Omental fat pad (tissue), 4 donors: ENCODE data around the gene UVRAG. TPM values are rescaled to one million over a fixed set of nuclear protein-coding genes. Genes with fewer than 3 reads are reported as not detected.
"Not testable (repeated sequence)": the region's sequence is repeated elsewhere in the genome, so short reads cannot be mapped to it uniquely, and the experiment has no call there.

Experiments used
- ATAC-seq: fragments of 150-250 bp; one replicate; pipeline ENCODE4 v1.9.1; 2016; ENCODE audit warnings: mild to moderate bottlenecking, moderate library complexity; ENCODE audit not compliant: low FRiP score
- DNase-seq: peaks from one replicate; pipeline ENCODE4 v3.0.0-alpha.2; 2019; ENCODE audit warnings: low spot score
- total RNA-seq, 4 donors: library from RNA; depleted of rRNA; stranded (reverse); fragments of >200 nt; gene quantifications; one replicate each; pipeline ENCODE4 v1.1.0, GENCODE V29; 2016
- TF ChIP-seq, protein P1 (sequence below), 3 donors: fragments of 450-650 bp; IDR thresholded peaks; one replicate each; pipeline ENCODE4 v1.5.1; 2016 to 2017; ENCODE audit warnings: antibody characterized with exemption in 3 of 3, mild to moderate bottlenecking in 3 of 3, moderate library complexity in 2 of 3

The UVRAG gene
- total RNA-seq, 4 donors from 2014 or later: 39.6 to 72.9 (median 61.5) TPM

DNA sequence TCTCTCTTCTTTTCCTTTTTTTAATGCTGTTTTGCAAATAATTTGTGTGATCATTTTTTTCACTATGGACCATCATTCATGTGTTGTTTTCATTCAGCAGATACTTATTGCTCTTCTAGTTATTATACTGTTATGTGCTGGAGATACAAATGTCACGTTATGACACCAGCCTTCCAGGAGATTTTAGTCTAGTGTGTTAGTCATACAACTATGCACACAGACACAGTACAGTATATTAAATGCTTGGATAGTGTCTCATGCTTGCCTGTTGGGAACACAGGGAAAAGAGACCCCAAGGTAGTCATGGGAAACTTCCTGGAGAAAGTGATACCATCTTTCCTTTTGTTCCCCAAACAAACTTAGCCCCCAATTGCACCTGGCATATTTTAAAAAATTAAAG, 116.1 kb downstream of the UVRAG start:
- ATAC-seq (no peak), DNase-seq (no peak)
- TF ChIP-seq, protein P1, sequence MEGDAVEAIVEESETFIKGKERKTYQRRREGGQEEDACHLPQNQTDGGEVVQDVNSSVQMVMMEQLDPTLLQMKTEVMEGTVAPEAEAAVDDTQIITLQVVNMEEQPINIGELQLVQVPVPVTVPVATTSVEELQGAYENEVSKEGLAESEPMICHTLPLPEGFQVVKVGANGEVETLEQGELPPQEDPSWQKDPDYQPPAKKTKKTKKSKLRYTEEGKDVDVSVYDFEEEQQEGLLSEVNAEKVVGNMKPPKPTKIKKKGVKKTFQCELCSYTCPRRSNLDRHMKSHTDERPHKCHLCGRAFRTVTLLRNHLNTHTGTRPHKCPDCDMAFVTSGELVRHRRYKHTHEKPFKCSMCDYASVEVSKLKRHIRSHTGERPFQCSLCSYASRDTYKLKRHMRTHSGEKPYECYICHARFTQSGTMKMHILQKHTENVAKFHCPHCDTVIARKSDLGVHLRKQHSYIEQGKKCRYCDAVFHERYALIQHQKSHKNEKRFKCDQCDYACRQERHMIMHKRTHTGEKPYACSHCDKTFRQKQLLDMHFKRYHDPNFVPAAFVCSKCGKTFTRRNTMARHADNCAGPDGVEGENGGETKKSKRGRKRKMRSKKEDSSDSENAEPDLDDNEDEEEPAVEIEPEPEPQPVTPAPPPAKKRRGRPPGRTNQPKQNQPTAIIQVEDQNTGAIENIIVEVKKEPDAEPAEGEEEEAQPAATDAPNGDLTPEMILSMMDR (IDR thresholded peaks at IDR 0.05): no peak

DNA sequence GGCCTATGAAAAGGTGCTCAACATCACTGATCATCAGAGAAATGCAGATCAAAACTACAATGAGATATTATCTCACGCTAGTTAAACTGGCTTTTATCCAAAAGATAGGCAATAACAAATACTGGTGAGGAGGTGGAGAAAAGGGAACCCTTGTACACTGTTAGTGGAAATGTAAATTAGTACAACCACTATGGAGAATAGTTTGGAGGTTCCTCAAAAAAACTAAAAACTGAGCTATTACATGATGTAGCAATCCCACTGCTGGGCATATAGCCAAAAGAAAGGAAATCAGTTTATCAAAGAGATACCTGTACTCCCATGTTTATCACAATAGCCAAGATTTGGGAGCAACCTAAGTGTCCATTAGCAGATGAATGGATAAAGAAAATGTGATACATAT, 118.7 kb downstream of the UVRAG start:
- DNase-seq, ATAC-seq: not testable (repeated sequence)

DNA sequence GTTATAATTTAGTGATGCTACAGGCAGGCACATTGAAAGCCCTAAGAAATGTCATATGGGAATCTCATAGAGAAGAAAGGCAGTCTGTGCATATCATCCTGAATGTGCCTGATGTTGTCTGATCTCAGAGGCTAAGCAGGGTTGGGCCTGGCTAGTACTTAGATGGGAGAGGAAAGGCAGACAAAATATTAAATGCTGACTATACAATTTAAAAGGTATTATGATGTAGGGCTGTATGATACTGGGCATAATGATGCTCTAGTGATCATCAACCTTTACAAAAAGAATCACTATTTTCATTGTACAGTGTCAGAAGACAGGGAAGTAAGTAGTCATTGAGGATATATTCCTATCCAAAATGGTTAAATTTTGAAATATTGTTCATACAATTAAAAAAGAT, 119.8 kb downstream of the UVRAG start:
- no peak for ATAC-seq
- TF ChIP-seq, protein P1 (IDR thresholded peaks at IDR 0.05): no peak
- DNase-seq: no peak

DNA sequence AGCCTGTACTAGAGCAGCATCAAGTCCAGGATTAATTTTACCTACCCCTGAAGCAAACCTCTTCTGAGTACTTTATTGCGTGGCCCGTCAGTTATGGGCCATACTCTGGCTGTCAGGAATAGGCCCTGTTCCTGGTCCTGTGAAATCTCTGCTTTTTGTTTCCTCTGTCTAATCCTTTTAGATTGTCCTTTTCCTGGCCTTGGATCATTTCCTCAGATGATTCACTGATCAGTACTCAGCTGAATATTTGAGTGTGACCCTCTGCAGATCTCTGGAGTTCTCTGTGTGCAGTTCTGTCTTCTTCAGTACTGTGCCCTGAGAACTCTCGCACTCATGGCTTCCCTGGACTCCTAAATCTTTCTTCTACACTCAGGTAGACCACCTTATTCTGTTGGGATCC, 123.5 kb downstream of the UVRAG start:
- TF ChIP-seq, protein P1 (IDR thresholded peaks at IDR 0.05): no peak
- DNase-seq (no peak), ATAC-seq (no peak)

DNA sequence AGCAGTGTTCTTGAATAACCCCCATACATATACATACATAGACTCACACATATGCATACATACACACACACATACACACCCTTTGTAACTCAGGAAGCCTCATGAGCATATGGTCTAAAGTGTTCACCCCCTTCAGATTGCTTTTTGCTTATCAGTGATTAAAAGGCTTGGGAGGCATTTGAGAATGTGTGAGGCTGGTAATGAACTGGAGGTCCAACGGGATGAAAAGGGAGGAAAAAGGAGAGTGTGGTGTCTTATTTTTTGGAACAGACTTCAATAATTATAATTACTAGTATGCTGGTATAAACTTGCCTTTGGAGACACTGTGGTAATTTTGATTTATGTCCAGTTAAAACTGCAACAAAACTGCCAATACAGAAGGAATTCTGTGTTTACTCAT, 124.5 kb downstream of the UVRAG start:
- DNase-seq (no peak), ATAC-seq (no peak)
- TF ChIP-seq, protein P1 (IDR thresholded peaks at IDR 0.05): no peak

DNA sequence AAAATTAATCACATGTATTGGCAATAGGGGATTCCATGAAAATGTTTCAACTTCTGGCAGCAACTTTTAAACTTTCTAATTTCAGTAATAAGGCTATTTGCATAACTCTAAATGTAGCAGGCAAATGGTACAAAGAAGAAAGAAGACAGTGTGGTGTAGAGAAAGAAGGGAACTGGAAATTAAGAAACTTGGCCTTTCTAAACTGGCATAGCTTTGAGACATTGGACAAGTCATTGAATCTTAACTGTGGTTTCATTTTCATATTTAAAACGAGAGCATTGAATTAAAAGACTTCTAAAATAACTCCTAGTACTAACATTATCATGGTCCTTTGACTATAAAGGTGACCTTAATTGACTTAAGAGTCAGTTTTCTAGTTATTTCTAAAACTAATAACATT, 125.0 kb downstream of the UVRAG start:
- TF ChIP-seq, protein P1 (IDR thresholded peaks at IDR 0.05): no peak
- no peak for ATAC-seq

DNA sequence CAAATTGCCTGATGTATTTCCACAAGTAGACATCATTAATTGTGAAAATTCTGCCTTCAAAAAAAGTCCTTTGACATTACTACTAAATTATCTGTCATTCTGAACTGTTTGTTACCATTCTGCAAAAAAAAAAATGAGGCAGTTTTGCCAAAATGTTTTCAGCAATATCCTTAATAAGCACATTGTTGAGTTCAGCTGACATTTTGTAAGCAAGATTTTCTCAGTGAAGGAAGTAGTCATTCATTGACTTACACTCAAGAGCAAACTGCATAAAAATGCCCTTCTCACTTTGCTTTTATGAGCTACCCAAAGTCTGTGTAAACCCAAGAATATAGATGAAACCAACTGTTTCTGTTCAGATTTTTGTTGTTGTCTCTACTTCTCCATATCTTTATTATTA, 125.9 kb downstream of the UVRAG start:
- no peak for ATAC-seq
- TF ChIP-seq, protein P1 (IDR thresholded peaks at IDR 0.05): no peak
- DNase-seq: no peak

More for the DNA sequence above, 125.0 kb downstream of the UVRAG start:
- DNase-seq: no peak

DNA sequence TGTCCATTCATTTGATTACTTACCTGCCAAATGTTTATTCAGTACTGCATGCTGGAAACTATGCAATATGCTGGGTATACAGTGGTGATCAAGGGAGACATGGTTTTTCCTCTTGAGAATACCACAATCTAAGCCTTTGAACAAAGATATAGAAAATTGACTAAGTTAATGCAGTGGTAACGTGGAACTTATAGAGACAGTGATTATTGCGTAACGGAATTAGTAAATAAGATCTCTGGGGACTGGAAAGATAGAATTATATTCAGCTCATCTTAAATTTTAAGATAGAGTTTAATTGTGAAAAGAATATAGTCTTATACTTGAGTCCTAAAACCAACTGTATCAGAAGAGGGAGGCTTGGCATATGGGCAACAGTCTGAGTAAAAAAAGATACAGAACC, 129.5 kb downstream of the UVRAG start:
- ATAC-seq: no peak
- TF ChIP-seq, protein P1 (IDR thresholded peaks at IDR 0.05): no peak
- DNase-seq: no peak
